ENCODE measurements around the gene TYMP.

DNA sequence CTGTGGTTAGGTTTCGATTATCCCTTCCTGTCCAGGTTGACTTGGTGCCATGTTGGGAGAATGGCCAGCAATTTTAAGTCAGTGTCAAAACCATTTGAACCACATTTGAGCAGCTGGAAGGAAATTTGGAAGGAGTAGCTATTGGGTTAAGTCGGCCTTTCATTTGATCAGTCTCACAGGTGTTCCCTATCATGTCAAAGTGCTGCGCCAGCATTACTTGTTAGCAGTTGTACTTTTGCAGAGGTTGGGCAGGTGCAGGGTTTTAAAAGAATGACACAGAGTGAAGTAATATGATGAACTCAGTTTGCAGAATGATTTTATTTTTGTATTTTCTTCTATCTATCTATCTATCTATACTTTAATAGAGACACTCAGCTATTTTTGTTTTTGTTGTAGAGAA lies 6.4 kb upstream of the TYMP start:
- TF ChIP-seq POLR2AphosphoS5 (IDR thresholded peaks at IDR 0.05; ENCODE audit: low read depth, low read length) (no peak), POLR2A (IDR thresholded peaks at IDR 0.05; ENCODE audit: low read depth, low read length) (no peak)

Measured in GM12892 (cell line).